Spleen (tissue), 11 donors: ENCODE results near the gene MRAP. TPM values are rescaled to one million over a fixed set of nuclear protein-coding genes. Genes with fewer than 3 reads are reported as not detected.

Source experiments
- DNase-seq: peaks from one replicate; pipeline ENCODE4 v3.0.0-alpha.2; 2020
- H3K27ac ChIP-seq, 8 donors: fragments of 200-600 bp; sonication (generic) in 7 of 8; 1 replicate in 4 of 8; 2 replicates in 4 of 8; pipeline versions ENCODE4 v1.5.0 to v1.8.0; 2016 to 2021; ENCODE audit warnings: inconsistent platforms in 4 of 8, mild to moderate bottlenecking in 4 of 8, moderate library complexity in 1 of 8
- H3K27me3 ChIP-seq, 7 donors: fragments of 200-600 bp; sonication (generic) in 6 of 7; replicated peaks in 1 of 7; 1 replicate in 4 of 7; 2 replicates in 3 of 7; pipeline versions ENCODE4 v1.5.0 to v1.8.0; 2016 to 2021; ENCODE audit warnings: inconsistent platforms in 3 of 7, mild to moderate bottlenecking in 1 of 7
- H3K36me3 ChIP-seq, 6 donors: fragments of 200-600 bp; sonication (generic) in 5 of 6; 1 replicate in 4 of 6; 2 replicates in 2 of 6; pipeline versions ENCODE4 v1.5.0 to v1.8.0; 2016 to 2021; ENCODE audit warnings: inconsistent platforms in 2 of 6
- H3K4me1 ChIP-seq, 6 donors: fragments of 200-600 bp; sonication (generic) in 5 of 6; 1 replicate in 3 of 6; 2 replicates in 3 of 6; pipeline versions ENCODE4 v1.5.0 to v1.8.0; 2016 to 2021; ENCODE audit warnings: inconsistent platforms in 3 of 6
- H3K4me3 ChIP-seq, 8 donors: fragments of 200-600 bp; sonication (generic) in 7 of 8; 1 replicate in 4 of 8; 2 replicates in 4 of 8; pipeline versions ENCODE4 v1.5.0 to v1.8.0; 2016 to 2021; ENCODE audit warnings: inconsistent platforms in 4 of 8, mild to moderate bottlenecking in 4 of 8, moderate library complexity in 2 of 8
- H3K9me3 ChIP-seq, 8 donors: fragments of 200-600 bp; sonication (generic) in 7 of 8; 1 replicate in 4 of 8; 2 replicates in 4 of 8; pipeline versions ENCODE4 v1.5.0 to v1.8.0; 2016 to 2021; ENCODE audit warnings: inconsistent platforms in 4 of 8
- POLR2A ChIP-seq, 3 donors: fragments of 450-650 bp; IDR thresholded peaks; one replicate each; pipeline ENCODE4 v1.5.1; 2017; ENCODE audit warnings: antibody characterized with exemption in 3 of 3, mild to moderate bottlenecking in 1 of 3
- POLR2AphosphoS5 ChIP-seq, 3 donors: sonication (generic); formaldehyde crosslinking; IDR thresholded peaks; one replicate each; pipeline ENCODE4 v1.5.1; 2017; ENCODE audit warnings: antibody characterized with exemption in 3 of 3
- WGBS, 5 donors: extraction: QIAGEN DNeasy Blood & Tissue Kit in 3 of 5; methylation state at CpG; one replicate each; pipeline versions ENCODE4 v1.1.5 to v1.1.7; 2013 to 2018; 5-methylcytosine and 5-hydroxymethylcytosine counted together
- intact Hi-C: fragments of 100-400 bp; cut with DNase I; formaldehyde crosslinking; loops from one replicate; pipeline ENCODE4 v1.15.0; 2023; ENCODE audit warnings: low total_unique reads
- polyA plus RNA-seq, 3 donors: library from polyadenylated mRNA; stranded (reverse); fragments of 200-250 nt; gene quantifications; one replicate each; pipeline ENCODE4 v1.2.1, GENCODE V29; 2013
- total RNA-seq, 7 donors: library from RNA; depleted of rRNA in 3 of 7; stranded (reverse); fragments of >200 nt in 3 of 7; fragmentation: NEBNext Ultra II Directional in 4 of 7; extraction: Animal tissue kit (Norgen Biotek cat#: 25700) in 4 of 7; gene quantifications; one replicate each; pipeline versions ENCODE4 v1.1.0 to v1.2.1, GENCODE V29; 2016 to 2021
- TF ChIP-seq, protein P1 (sequence below), 11 experiments: fragments of 200-600 bp in 7 of 11; fragments of 450-650 bp in 4 of 11; sonication (generic) in 4 of 11; IDR thresholded peaks in 8 of 11; conservative IDR thresholded peaks in 3 of 11; 1 replicate in 7 of 11; 2 replicates in 4 of 11; pipeline versions ENCODE4 v1.4.0 to v1.8.0; 2016 to 2021; ENCODE audit warnings: antibody characterized with exemption in 11 of 11, inconsistent platforms in 4 of 11, mild to moderate bottlenecking in 1 of 11
- donor health status: healthy with polysubstance abuse.
- donor health status: DM: no; HTN: no; CAD: no; lungs with moderate emphysema.
- donor health status: DM: no; HTN: no; CAD: no.
- donor health status: Bipolar disorder and iron deficiency.
- donor health status: healthy.
- donor health status: DM: no; HTN: no; CAD: no.
- donor health status: DM: yes; HTN: yes; CAD: no.

Gene MRAP
- total and polyA plus RNA-seq, 10 donors, result 0.09 TPM; not detected in 9

DNA sequence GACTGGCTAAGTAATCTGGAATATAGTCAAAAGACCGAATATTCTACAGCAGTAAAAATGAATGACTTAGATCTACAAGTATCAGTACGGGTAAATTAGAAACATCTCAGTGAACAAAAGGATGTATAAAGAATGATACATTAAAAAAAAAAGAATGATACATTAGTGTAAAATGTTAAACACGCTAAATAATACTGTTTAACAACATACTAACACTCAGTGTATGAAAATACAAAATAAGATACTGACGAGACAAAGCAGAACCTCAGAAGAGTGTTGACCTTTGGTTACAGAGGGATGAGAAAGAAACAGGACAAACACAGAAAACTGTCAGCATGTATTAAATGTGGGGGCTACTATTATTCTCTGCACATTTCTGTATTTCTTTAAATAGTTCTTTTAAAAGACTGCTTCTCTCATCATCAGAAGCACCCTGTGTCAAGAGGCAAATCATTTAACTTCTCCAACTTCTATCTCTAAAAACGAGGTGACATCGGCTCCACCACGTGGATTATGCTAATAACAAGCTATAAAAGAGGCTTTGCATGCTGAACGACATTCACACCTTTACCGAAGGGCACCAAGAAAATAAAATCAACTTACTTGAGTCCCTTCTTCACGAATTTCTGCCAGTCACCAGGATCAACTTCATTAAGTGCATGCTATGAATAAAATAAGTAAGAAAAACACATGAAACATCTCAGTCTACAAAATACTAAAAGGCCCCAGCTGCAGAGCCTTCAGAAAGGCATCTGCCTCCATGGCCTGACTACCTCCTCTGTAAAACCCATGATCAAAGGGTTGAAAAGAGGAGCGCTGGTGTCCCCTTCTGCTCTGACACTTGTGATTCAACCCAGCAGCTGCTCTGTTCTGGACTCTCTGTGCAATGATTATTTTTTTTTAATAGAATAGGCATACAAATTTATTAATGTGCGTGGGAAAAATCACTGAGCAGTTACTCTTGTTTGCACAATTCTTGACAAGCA lies 42.5 kb downstream of the MRAP start:
- no peak for DNase-seq
- no peak for TF ChIP-seq POLR2AphosphoS5 (IDR thresholded peaks at IDR 0.05)
- no peak for TF ChIP-seq POLR2A (IDR thresholded peaks at IDR 0.05)
- TF ChIP-seq, protein P1, sequence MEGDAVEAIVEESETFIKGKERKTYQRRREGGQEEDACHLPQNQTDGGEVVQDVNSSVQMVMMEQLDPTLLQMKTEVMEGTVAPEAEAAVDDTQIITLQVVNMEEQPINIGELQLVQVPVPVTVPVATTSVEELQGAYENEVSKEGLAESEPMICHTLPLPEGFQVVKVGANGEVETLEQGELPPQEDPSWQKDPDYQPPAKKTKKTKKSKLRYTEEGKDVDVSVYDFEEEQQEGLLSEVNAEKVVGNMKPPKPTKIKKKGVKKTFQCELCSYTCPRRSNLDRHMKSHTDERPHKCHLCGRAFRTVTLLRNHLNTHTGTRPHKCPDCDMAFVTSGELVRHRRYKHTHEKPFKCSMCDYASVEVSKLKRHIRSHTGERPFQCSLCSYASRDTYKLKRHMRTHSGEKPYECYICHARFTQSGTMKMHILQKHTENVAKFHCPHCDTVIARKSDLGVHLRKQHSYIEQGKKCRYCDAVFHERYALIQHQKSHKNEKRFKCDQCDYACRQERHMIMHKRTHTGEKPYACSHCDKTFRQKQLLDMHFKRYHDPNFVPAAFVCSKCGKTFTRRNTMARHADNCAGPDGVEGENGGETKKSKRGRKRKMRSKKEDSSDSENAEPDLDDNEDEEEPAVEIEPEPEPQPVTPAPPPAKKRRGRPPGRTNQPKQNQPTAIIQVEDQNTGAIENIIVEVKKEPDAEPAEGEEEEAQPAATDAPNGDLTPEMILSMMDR (IDR thresholded peaks at IDR 0.05 in 8 of 11, conservative IDR thresholded peaks at IDR 0.05 in 3 of 11), result no peak
- Histone ChIP-seq H3K4me3 (no peak overlapping the region), H3K9me3 (peaks cover 3 to 21% (median 19%) of the 10 kb centered on the region in 8 donors), H3K27me3 (no peaks in the 10 kb centered on the region), H3K27ac (no peak overlapping the region), H3K4me1 (no peaks in the 10 kb centered on the region), H3K36me3 (peaks cover 17 to 100% (median 90%) of the 10 kb centered on the region in 6 donors)
- intact Hi-C loops, result no loop called here
- WGBS, 5 donors, result 79 to 89% (median 87%) methylated on average over 12 of the region's 12 CpGs

DNA sequence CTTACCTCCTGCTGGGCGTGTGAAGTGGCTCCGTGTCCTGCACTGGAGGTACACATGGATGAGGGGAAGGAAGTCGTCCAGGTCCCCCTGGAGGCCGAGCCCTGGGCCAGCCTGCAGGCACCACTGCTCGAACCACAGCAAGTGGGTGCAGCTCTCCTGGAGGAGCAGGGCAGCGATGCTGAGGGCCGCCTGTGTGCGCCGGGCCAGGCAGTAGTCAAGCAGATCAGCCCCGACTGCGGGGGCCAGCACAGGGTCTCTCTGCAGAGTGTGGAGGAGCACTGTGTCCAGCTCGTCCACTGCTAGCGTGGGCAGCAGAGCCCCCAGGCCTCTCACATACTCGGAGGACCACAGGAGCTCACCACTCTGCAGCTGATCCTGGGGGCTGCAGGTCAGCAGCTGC lies 48.3 kb downstream of the MRAP start:
- Histone ChIP-seq H3K27me3 (no peaks in the 10 kb centered on the region), H3K27ac (no peak overlapping the region), H3K9me3 (peaks cover 3 to 21% (median 19%) of the 10 kb centered on the region in 8 donors), H3K4me1 (no peaks in the 10 kb centered on the region), H3K4me3 (no peak overlapping the region), H3K36me3 (peaks cover 22 to 100% (median 97%) of the 10 kb centered on the region in 6 donors)
- 91 to 97% (median 96%) methylated on average over 9 to 14 of the region's 14 CpGs for WGBS, 5 donors
- no peak for TF ChIP-seq POLR2A (IDR thresholded peaks at IDR 0.05)
- TF ChIP-seq, protein P1 (IDR thresholded peaks at IDR 0.05 in 8 of 11, conservative IDR thresholded peaks at IDR 0.05 in 3 of 11), result no peak
- peak in 1 of 3 donors; percentile 36 for TF ChIP-seq POLR2AphosphoS5 (IDR thresholded peaks at IDR 0.05)
- no peak for DNase-seq
- intact Hi-C loops, result no loop called here

DNA sequence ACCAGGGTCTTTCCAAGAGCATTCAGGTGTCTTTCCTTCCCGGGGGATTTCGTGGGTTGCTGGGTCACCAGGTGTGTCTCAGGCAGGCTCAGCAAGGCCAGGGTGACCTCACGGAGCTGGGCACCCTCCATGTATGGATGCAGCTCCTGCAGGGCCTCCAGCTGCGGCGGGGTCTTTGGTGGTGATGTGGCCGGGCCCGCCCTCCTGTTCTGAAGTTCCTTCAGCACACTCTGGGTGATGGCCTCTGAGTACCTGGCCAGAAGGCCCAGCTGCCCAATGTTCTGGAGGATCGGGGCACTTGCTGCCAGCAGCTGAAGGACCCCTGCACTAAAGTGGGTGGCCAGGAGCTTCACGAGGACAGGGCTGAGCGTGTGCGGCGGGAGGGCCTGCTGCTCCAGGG lies 48.7 kb downstream of the MRAP start:
- intact Hi-C loops, result no loop called here
- TF ChIP-seq, protein P1 (IDR thresholded peaks at IDR 0.05 in 8 of 11, conservative IDR thresholded peaks at IDR 0.05 in 3 of 11), result no peak
- no peak for TF ChIP-seq POLR2A (IDR thresholded peaks at IDR 0.05)
- no peak for TF ChIP-seq POLR2AphosphoS5 (IDR thresholded peaks at IDR 0.05)
- H3K27ac ChIP-seq, result no peak overlapping the region
- H3K4me3 ChIP-seq, result no peak overlapping the region
- H3K27me3 ChIP-seq, result no peaks in the 10 kb centered on the region
- no peak for DNase-seq
- H3K36me3 ChIP-seq, result peaks cover 22 to 100% (median 99%) of the 10 kb centered on the region in 6 donors
- H3K4me1 ChIP-seq, result no peaks in the 10 kb centered on the region
- WGBS, 5 donors, result 89 to 98% (median 95%) methylated on average over 5 to 12 of the region's 12 CpGs
- peaks cover 3 to 21% (median 19%) of the 10 kb centered on the region in 8 donors for H3K9me3 ChIP-seq

DNA sequence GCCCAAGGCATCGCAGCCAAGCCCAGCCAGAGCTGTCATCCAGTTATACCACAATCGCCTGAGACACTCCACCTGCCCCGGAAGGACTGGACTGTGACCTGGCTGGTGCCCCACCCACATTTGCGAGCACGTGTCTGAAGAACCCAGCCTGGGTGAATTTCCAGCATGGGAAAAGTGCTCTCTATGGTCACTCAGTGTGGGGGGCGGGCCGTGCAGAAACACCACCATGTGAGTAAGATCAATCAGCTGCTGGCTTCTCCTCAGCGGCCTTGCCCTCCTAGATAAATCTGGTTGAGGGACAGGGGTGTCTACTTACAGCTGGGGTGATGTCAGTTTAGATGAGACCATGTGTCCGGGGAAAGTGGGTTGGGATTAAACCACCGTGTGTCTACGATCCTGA lies 49.3 kb downstream of the MRAP start:
- WGBS, 5 donors, result 92 to 96% (median 93%) methylated on average over 9 to 11 of the region's 11 CpGs
- no peaks in the 10 kb centered on the region for H3K27me3 ChIP-seq
- TF ChIP-seq, protein P1 (IDR thresholded peaks at IDR 0.05 in 8 of 11, conservative IDR thresholded peaks at IDR 0.05 in 3 of 11), result no peak
- TF ChIP-seq POLR2AphosphoS5 (IDR thresholded peaks at IDR 0.05) (no peak), POLR2A (IDR thresholded peaks at IDR 0.05) (no peak)
- H3K36me3 ChIP-seq, result peaks cover 22 to 100% (median 100%) of the 10 kb centered on the region in 6 donors
- no peak overlapping the region for H3K4me3 ChIP-seq
- intact Hi-C loops, result no loop called here
- H3K4me1 ChIP-seq, result no peaks in the 10 kb centered on the region
- H3K9me3 ChIP-seq, result peaks cover 3 to 21% (median 19%) of the 10 kb centered on the region in 8 donors
- DNase-seq, result no peak
- H3K27ac ChIP-seq, result no peak overlapping the region
